Measurements from ENCODE around the gene KCNJ4. TPM values are rescaled to one million over a fixed set of nuclear protein-coding genes. Genes with fewer than 3 reads are reported as not detected.
A peak's percentile ranks its signal among the peaks of the same experiment; 100 is the strongest.
"Not testable (repeated sequence)": the region's sequence is repeated elsewhere in the genome, so short reads cannot be mapped to it uniquely, and the experiment has no call there.

The KCNJ4 gene
- total and polyA plus RNA-seq, 10 of the 15 experiments (the other 5 are each of a cell fraction or from before 2014, with no cell fraction given) = not detected

DNA sequence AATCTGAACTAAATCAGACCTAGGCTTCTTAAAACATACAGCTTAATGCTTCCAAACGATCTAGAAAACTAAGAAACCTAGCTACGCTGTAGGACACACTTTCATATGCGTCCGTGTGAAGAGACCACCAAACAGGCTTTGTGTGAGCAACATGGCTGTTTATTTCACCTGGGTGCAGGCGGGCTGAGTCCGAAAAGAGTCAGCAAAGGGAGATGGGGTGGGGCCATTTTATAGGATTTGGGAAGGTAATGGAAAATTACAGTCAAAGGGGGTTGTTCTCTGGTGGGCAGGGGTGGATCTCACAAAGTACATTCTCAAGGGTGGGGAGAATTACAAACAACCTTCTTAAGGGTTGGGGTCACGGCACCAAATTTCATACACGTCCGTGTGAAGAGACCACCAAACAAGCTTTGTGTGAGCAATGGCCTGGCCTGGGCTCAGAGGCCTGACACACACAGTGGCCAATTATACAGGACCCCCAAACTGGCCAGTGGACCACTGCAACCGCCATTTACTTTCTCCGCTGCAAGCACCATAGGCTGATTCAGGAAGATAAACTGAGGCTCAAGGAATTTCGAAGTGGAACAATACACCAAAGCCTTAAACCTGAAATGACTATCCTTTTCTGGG, 58.4 kb downstream of the KCNJ4 start:
- intact Hi-C loops (cut with micrococcal nuclease; ENCODE audit: unreplicated experiment) = loop anchor here (5.0 kb wide), 1 partner anchor 194 kb away; the partner anchor contains the start of gene MAFF
- H2AFZ ChIP-seq (ENCODE audit: control insufficient read depth, low read depth, low read length); SMC1A ChIA-PET (ENCODE audit: uncharacterized antibody, unreplicated experiment); H3K4me1 ChIP-seq (ENCODE audit: control insufficient read depth, insufficient read depth, low read length); H4K20me1 ChIP-seq (ENCODE audit: control insufficient read depth, insufficient read depth); BruUV-seq (replicated peaks); DNase-seq (ENCODE audit: low read depth, low spot score); H3K9me3 ChIP-seq (replicated peaks; ENCODE audit: control insufficient read depth, insufficient read depth, low read length); H3K36me3 ChIP-seq (ENCODE audit: control insufficient read depth in 2 of 2, insufficient read depth in 2 of 2, low read length in 1 of 2); in situ Hi-C loops (cut with MboI); FAIRE-seq; H3K27me3 ChIP-seq (replicated peaks in 1 of 2; ENCODE audit: control insufficient read depth in 2 of 2, insufficient read depth in 2 of 2, low read length in 1 of 2); ATAC-seq: not testable (repeated sequence)
- ChIA-PET RAD21 (ENCODE audit: unreplicated experiment) (interaction anchor here (0.9 kb wide), 1 partner anchor 174 kb away, joined by 3 read pairs; the partner anchor contains the start of gene DMC1), POLR2A (interaction anchor here (0.8 kb wide), 1 partner anchor 91 kb away, joined by 6 read pairs; no protein-coding TSS in a partner anchor), CTCF (interaction anchor here (1.0 kb wide), 1 partner anchor 17 kb away, joined by 5 read pairs; no protein-coding TSS in a partner anchor)
- TF ChIP-seq ZBED1 (IDR thresholded peaks at IDR 0.05; ENCODE audit: borderline replicate concordance) (0 out of 2 replicates have a peak, but pooled peaks have one; percentile 9), GATAD2B (conservative IDR thresholded peaks at IDR 0.05; ENCODE audit: low read depth) (0 out of 2 replicates have a peak, but pooled peaks have one; percentile 20)
- H3K27ac ChIP-seq (ENCODE audit: control insufficient read depth, insufficient read depth) = peak overlapping the region; percentile 85
- peak overlapping the region; percentile 80 for H3K9ac ChIP-seq (ENCODE audit: control insufficient read depth, insufficient read depth, low read length)
- peak overlapping the region; percentile 77 for H3K4me2 ChIP-seq (ENCODE audit: control insufficient read depth, insufficient read depth)
- WGBS (ENCODE audit: insufficient coverage, insufficient replicate concordance, low lambda C conversion rate, missing lambda C conversion rate) = 1% methylated on average over 12 of the region's 12 CpGs
- H3K79me2 ChIP-seq (ENCODE audit: control insufficient read depth, insufficient read depth, low read length) = peaks cover 62% of the 10 kb centered on the region
- peak overlapping the region; percentile 87 for H3K4me3 ChIP-seq

GRCh38 chr22:38395944-38396343, 59.1 kb downstream of the KCNJ4 start:
- DNase-seq (ENCODE audit: low read depth, low spot score); in situ Hi-C loops (cut with MboI); BruUV-seq (replicated peaks); FAIRE-seq; CTCF ChIA-PET; H3K27me3 ChIP-seq (replicated peaks in 1 of 2; ENCODE audit: control insufficient read depth in 2 of 2, insufficient read depth in 2 of 2, low read length in 1 of 2); H4K20me1 ChIP-seq (ENCODE audit: control insufficient read depth, insufficient read depth); H3K36me3 ChIP-seq (ENCODE audit: control insufficient read depth in 2 of 2, insufficient read depth in 2 of 2, low read length in 1 of 2); H3K4me1 ChIP-seq (ENCODE audit: control insufficient read depth, insufficient read depth, low read length); H2AFZ ChIP-seq (ENCODE audit: control insufficient read depth, low read depth, low read length); H3K9me3 ChIP-seq (replicated peaks; ENCODE audit: control insufficient read depth, insufficient read depth, low read length); SMC1A ChIA-PET (ENCODE audit: uncharacterized antibody, unreplicated experiment): not testable (repeated sequence)
- H3K9ac ChIP-seq (ENCODE audit: control insufficient read depth, insufficient read depth, low read length) = peak overlapping the region; percentile 54
- RAD21 ChIA-PET (ENCODE audit: unreplicated experiment) = interaction anchor here (0.9 kb wide), 1 partner anchor 175 kb away, joined by 3 read pairs; the partner anchor contains the start of gene DMC1
- POLR2A ChIA-PET = interaction anchor here (0.8 kb wide), 1 partner anchor 90 kb away, joined by 6 read pairs; no protein-coding TSS in a partner anchor
- intact Hi-C loops (cut with micrococcal nuclease; ENCODE audit: unreplicated experiment) = loop anchor here (5.0 kb wide), 1 partner anchor 194 kb away; the partner anchor contains the start of gene MAFF
- H3K27ac ChIP-seq (ENCODE audit: control insufficient read depth, insufficient read depth) = peak overlapping the region; percentile 85
- peak overlapping the region; percentile 77 for H3K4me2 ChIP-seq (ENCODE audit: control insufficient read depth, insufficient read depth)
- peak; percentile 15; the same call in 1 of the 2 replicates for TF ChIP-seq JUNB (IDR thresholded peaks at IDR 0.05)
- ATAC-seq = peak; percentile 27
- H3K79me2 ChIP-seq (ENCODE audit: control insufficient read depth, insufficient read depth, low read length) = peaks cover 68% of the 10 kb centered on the region
- H3K4me3 ChIP-seq = peak overlapping the region; percentile 87
